Nephron (organoid): ENCODE measurements around the gene FAM9A.

Experiments
- H3K27ac Mint-ChIP-seq, 3 experiments: 2 replicates each; pipeline ENCODE4 v1.8.0; 2020; ENCODE audit warnings: mixed read lengths in 3 of 3, mild to moderate bottlenecking in 2 of 3, moderate library complexity in 1 of 3
- H3K27me3 Mint-ChIP-seq: 2 replicates; pipeline ENCODE4 v1.8.0; 2021; ENCODE audit warnings: low read depth, mild to moderate bottlenecking, moderate library complexity, mixed read lengths
- H3K36me3 Mint-ChIP-seq: 2 replicates; pipeline ENCODE4 v1.8.0; 2020; ENCODE audit warnings: low read depth, mixed read lengths
- H3K4me1 Mint-ChIP-seq: 2 replicates; pipeline ENCODE4 v1.8.0; 2020; ENCODE audit warnings: mixed read lengths
- H3K4me3 Mint-ChIP-seq, 3 experiments: 2 replicates each; pipeline ENCODE4 v1.8.0; 2020; ENCODE audit warnings: mild to moderate bottlenecking in 3 of 3, mixed read lengths in 3 of 3, moderate library complexity in 2 of 3
- H3K9me3 Mint-ChIP-seq: 2 replicates; pipeline ENCODE4 v1.8.0; 2020; ENCODE audit warnings: mixed read lengths
- TF ChIP-seq, protein P1 (sequence below), 3 experiments: fragments of 200-600 bp; sonication (generic); IDR thresholded peaks; one replicate each; pipeline ENCODE4 v1.5.0; 2021; ENCODE audit warnings: antibody characterized with exemption in 3 of 3; ENCODE audit not compliant: unreplicated experiment in 3 of 3

Gene FAM9A

DNA sequence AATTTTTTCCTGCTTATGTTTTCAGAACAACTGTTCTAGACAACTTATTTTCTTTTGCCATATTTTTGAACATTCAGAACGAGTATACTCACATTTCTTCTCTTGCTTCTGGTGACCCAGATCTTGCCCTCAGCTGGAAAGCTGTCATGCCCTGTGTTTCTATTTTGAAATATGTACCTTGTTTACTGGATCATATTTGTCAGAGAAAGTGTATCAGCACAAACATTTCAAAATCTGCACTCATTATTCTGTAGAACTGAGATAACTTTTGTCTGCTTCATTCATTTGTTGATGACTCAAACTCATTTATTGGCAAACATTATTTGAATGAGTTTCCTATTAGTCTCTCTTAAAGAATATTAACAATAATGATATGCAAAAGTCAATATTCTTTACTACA is 46.2 kb upstream of the FAM9A start:
- Mint-ChIP-seq H3K27me3 (no peaks in the 10 kb centered on the region), H3K27ac (peak overlapping the region in 1 of 3 experiments; percentile 20), H3K36me3 (no peaks in the 10 kb centered on the region), H3K4me1 (peaks cover 25% of the 10 kb centered on the region), H3K9me3 (peaks cover 7% of the 10 kb centered on the region), H3K4me3 (no peak overlapping the region)
- TF ChIP-seq, protein P1, sequence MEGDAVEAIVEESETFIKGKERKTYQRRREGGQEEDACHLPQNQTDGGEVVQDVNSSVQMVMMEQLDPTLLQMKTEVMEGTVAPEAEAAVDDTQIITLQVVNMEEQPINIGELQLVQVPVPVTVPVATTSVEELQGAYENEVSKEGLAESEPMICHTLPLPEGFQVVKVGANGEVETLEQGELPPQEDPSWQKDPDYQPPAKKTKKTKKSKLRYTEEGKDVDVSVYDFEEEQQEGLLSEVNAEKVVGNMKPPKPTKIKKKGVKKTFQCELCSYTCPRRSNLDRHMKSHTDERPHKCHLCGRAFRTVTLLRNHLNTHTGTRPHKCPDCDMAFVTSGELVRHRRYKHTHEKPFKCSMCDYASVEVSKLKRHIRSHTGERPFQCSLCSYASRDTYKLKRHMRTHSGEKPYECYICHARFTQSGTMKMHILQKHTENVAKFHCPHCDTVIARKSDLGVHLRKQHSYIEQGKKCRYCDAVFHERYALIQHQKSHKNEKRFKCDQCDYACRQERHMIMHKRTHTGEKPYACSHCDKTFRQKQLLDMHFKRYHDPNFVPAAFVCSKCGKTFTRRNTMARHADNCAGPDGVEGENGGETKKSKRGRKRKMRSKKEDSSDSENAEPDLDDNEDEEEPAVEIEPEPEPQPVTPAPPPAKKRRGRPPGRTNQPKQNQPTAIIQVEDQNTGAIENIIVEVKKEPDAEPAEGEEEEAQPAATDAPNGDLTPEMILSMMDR (IDR thresholded peaks at IDR 0.05; ENCODE audit: unreplicated experiment in 3 of 3) = no peak

DNA sequence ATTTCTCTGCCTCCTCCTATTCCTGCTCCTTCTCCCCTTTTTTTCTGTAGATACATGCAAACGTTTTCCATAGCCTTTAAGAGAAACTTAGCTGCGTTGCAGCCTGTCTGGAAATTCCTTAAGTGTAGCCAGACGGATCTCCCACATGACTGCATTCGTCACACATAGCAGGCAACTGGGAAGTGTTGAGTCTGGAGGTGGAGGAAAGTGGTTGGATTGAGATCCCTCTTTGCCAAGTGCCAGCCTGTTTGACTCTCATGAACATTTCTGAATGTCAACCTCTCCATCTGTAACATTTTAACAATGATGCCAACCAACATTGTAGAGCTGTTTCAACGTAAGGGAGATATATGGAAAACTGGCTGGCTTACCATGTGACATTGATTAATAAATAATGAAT is 45.1 kb upstream of the FAM9A start:
- Mint-ChIP-seq H3K9me3 (peaks cover 7% of the 10 kb centered on the region), H3K36me3 (no peaks in the 10 kb centered on the region), H3K4me1 (peaks cover 25% of the 10 kb centered on the region), H3K27ac (peak overlapping the region; percentile 19 to 66 (median 63)), H3K27me3 (no peaks in the 10 kb centered on the region), H3K4me3 (no peak overlapping the region)
- TF ChIP-seq, protein P1 (IDR thresholded peaks at IDR 0.05; ENCODE audit: unreplicated experiment in 3 of 3) = no peak

DNA sequence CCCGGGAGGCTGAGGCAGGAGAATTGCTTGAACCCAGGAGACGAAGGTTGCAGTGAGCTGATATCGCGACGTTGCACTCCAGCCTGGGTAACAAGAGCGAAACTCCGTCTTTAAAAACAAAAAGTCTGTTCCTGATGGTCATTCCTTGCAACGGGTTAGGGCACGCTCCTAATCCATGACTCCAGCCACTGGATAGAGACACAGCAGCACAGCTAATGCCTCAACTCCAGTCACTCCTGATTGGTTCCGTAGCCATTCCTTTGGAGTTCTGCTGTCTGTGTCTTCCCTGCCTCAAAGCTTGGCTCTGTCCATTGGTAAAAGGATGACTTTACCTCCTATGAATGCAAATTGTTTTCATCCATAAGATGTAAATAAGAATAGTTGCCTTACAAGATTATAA is 44.3 kb upstream of the FAM9A start:
- no peaks in the 10 kb centered on the region for H3K27me3 Mint-ChIP-seq
- H3K27ac Mint-ChIP-seq = no peak overlapping the region
- no peak overlapping the region for H3K4me3 Mint-ChIP-seq
- peaks cover 25% of the 10 kb centered on the region for H3K4me1 Mint-ChIP-seq
- H3K9me3 Mint-ChIP-seq = peaks cover 7% of the 10 kb centered on the region
- TF ChIP-seq, protein P1 (IDR thresholded peaks at IDR 0.05; ENCODE audit: unreplicated experiment in 3 of 3) = no peak
- H3K36me3 Mint-ChIP-seq = no peaks in the 10 kb centered on the region

GRCh38 chrX:8845060-8845459 is 43.9 kb upstream of the FAM9A start:
- TF ChIP-seq, protein P1 (IDR thresholded peaks at IDR 0.05; ENCODE audit: unreplicated experiment in 3 of 3) = no peak
- Mint-ChIP-seq H3K36me3 (no peaks in the 10 kb centered on the region), H3K4me1 (peaks cover 25% of the 10 kb centered on the region), H3K27me3 (no peaks in the 10 kb centered on the region), H3K27ac (no peak overlapping the region), H3K4me3 (no peak overlapping the region), H3K9me3 (peaks cover 7% of the 10 kb centered on the region)

DNA sequence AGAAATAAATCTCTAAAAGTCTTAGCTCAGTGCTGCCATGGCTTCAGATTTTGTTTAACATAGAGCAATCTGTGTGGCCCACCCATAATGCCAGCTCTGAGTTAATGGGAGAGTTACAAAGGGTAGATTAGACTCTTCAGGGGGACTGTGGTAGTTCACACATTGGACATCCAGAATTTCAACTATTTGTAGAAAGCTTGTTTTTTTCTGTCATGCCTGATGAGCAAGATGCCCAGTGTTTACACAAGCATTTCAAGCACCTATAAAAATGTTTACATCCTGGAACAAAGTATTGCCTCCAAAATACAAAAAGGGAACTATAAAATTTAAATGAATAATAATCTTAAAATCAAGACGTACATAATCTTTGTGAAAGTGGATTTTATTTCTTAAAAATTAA is 43.0 kb upstream of the FAM9A start:
- no peaks in the 10 kb centered on the region for H3K27me3 Mint-ChIP-seq
- H3K4me3 Mint-ChIP-seq = no peak overlapping the region
- TF ChIP-seq, protein P1 (IDR thresholded peaks at IDR 0.05; ENCODE audit: unreplicated experiment in 3 of 3) = no peak
- H3K36me3 Mint-ChIP-seq = no peaks in the 10 kb centered on the region
- H3K4me1 Mint-ChIP-seq = peaks cover 25% of the 10 kb centered on the region
- peaks cover 7% of the 10 kb centered on the region for H3K9me3 Mint-ChIP-seq
- H3K27ac Mint-ChIP-seq = peak overlapping the region in 1 of 3 experiments; percentile 51

DNA sequence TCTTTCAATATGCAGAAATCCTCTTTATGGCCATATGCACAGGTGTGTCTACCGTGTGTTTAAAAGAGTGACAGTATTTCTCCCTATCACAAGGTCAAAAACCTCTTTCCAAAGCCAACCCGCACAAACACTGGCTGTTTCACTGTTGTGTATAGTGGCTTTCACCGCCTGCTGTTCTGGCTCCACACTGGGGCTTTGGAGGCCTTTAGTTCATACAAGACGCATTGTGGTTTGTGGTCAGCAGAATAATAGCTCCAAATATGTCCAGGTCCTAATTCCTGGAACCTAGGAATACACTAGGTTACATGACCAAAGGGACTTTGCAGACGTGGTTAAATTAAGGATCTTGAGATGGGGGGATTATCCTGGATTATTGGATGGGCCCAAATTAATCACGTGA is 40.7 kb upstream of the FAM9A start:
- peaks cover 11% of the 10 kb centered on the region for H3K9me3 Mint-ChIP-seq
- no peak overlapping the region for H3K4me3 Mint-ChIP-seq
- H3K36me3 Mint-ChIP-seq = no peaks in the 10 kb centered on the region
- TF ChIP-seq, protein P1 (IDR thresholded peaks at IDR 0.05; ENCODE audit: unreplicated experiment in 3 of 3) = no peak
- H3K4me1 Mint-ChIP-seq = peaks cover 11% of the 10 kb centered on the region
- peak overlapping the region in 1 of 3 experiments; percentile 51 for H3K27ac Mint-ChIP-seq
- H3K27me3 Mint-ChIP-seq = no peaks in the 10 kb centered on the region
